Subcutaneous adipose tissue (tissue), 4 donors: ENCODE measurements around the gene TTC9B. TPM values are rescaled to one million over a fixed set of nuclear protein-coding genes. Genes with fewer than 3 reads are reported as not detected.

ENCODE experiments used
- CTCF ChIP-seq: fragments of 450-650 bp; IDR thresholded peaks from one replicate; pipeline ENCODE4 v1.5.1; 2016; ENCODE audit warnings: low read depth, mild to moderate bottlenecking, control low read depth, antibody characterized with exemption, moderate library complexity
- total RNA-seq, 4 donors: library from RNA; depleted of rRNA; stranded (reverse); fragments of >200 nt; gene quantifications; one replicate each; pipeline ENCODE4 v1.1.0, GENCODE V29; 2016

TTC9B gene
- total RNA-seq, 4 donors from 2014 or later, result not detected

DNA sequence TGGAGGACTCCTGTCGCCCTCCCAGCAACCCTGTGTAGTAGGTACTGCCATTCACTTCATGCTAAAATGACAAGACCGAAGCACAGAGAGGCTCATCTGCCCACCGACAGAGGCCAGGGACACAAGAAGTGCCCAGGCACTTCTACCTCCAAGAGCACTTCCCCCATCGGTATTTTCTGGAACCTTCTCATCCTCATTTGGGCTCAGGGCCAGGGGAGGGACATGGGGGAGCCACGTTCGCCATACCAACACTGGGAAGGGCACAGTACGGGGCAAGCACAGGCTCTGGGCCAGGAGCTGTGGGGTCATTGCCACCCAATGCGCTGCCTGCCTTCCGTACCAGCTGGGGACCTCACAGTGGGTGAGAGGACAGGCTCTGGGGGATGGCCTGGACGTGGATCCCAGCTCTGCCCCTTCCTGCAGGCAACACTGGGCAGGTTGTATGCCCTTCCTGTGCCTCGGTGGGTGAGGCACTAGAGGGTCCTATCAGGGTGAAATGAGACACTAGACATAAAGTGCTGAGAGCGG, 29.6 kb upstream of the TTC9B start:
- TF ChIP-seq CTCF, result no peak

- no peak for TF ChIP-seq CTCF
Measured at GRCh38 chr19:40247178-40247577, 29.0 kb upstream of the TTC9B start.

DNA sequence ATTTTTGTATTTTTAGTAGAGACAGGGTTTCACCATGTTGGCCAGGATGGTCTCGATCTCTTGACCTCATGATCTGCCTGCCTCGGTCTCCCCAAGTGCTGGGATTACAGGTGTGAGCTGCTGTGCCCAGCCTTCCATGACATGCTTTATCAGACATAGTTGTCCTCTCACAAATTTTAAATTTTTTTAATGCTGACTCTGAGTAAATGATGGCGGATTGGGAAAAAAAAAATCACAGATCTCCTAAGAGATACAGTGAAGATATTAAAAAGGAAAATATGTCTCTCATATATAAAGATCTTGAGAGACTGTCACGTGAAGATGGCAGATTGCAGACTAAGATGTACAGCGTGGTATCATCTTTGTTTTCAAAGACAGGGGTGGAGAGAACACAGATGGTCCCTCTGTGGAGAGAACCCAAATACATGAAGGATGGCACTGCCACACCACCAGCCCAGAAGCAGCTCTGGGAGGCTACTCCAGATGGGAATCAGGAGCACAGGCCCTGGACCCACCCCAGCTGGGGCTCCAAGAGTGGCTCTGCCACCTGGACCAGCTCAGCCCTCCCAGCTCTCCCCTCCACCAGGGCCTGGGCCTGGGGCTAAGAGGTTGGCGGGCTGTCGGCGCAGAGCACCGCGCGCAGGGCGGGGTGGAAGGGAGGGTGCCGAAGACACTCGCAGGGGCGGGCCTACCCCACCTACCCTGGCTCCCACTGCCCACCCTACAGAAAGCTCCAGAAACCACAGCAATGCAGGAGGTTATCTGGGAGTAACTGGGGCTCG, 28.3 kb upstream of the TTC9B start:
- no peak for TF ChIP-seq CTCF

GRCh38 chr19:40245506-40246128, 27.4 kb upstream of the TTC9B start:
- TF ChIP-seq CTCF, result no peak

GRCh38 chr19:40244579-40245317, 26.6 kb upstream of the TTC9B start:
- TF ChIP-seq CTCF, result no peak

DNA sequence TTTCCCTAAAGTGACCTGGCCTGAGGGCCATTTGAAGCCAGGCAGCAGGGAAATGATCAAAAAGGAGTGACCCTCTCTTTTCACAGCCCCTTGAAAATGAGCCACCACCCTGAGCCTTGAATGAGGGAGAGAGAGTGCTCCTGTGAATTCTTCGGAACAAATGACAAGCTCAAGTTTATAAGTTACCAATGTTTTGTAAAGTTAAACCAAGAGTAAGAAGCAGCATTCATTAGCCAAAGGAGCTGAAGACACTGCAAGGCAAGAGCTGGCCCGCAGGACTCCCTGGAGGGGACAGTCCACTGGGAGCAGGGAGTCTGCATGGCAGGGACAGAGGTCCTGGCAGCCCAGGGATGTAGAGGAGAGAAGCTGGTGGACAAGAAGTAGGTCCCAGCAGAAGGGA, 25.0 kb upstream of the TTC9B start:
- no peak for TF ChIP-seq CTCF

DNA sequence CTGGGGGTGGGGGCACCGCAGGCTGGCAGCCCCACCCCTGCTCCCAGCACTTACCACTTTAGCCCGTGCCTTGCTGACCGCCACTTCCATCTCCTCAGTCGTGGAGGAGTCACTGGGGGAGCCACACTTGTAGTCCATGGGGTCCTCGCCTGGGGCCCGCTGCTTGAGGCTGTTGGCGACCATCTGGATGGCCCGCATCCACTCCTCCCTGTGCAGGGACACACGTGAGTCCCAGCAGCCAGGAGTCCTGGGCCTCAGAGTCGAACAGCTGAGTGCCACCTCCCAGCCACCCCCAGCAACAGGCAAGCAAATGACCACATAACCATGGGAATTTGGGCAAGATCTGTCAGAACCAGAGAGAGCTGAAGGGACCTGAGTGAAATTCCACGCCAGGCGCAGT, 24.3 kb upstream of the TTC9B start:
- no peak for TF ChIP-seq CTCF
